H1 (cell line): ENCODE measurements around the gene RNF144A. TPM values are rescaled to one million over a fixed set of nuclear protein-coding genes. Genes with fewer than 3 reads are reported as not detected.

Source experiments
- CTCF ChIA-PET: fragments of 300-600 bp; sonication (Branson Sonifier 250); formaldehyde crosslinking; loops from one replicate; lab custom pipeline; 2021; ENCODE audit not compliant: partially characterized antibody; lab: Charles Lee
- POLR2A ChIA-PET: fragments of 300-600 bp; sonication (Branson Sonifier 250); formaldehyde crosslinking; loops from one replicate; lab custom pipeline; 2021; ENCODE audit warnings: inconsistent platforms; ENCODE audit not compliant: partially characterized antibody; lab: Charles Lee
- DNase-seq, 2 experiments: peaks; one replicate each; pipeline versions ENCODE4 v3.0.0 to v3.0.0-alpha.2; 2010 to 2022; ENCODE audit warnings: low spot score in 2 of 2, low read depth in 1 of 2, mixed read lengths in 1 of 2
- FAIRE-seq: peaks from 2 replicates; lab custom pipeline; 2011; peaks lifted over from hg19 to GRCh38; lab: Jason Lieb, UNC
- H2AFZ ChIP-seq: 2 replicates; pipeline ENCODE4 v1.8.1; 2012; ENCODE audit warnings: low read length, inconsistent platforms
- H2AK5ac ChIP-seq: 2 replicates; pipeline ENCODE4 v1.6.1; 2013; ENCODE audit warnings: low read depth, low read length
- H2BK120ac ChIP-seq: replicated peaks from 2 replicates; pipeline ENCODE3; 2013; ENCODE audit warnings: low read depth, low read length, inconsistent platforms
- H2BK12ac ChIP-seq: 2 replicates; pipeline ENCODE4 v1.6.1; 2013; ENCODE audit warnings: low read depth, low read length
- H2BK15ac ChIP-seq: 2 replicates; pipeline ENCODE4 v1.6.1; 2013; ENCODE audit warnings: low read length
- H2BK20ac ChIP-seq: 2 replicates; pipeline ENCODE4 v1.6.1; 2013; ENCODE audit warnings: low read length
- H2BK5ac ChIP-seq: 2 replicates; pipeline ENCODE4 v1.6.1; 2013; ENCODE audit warnings: low read depth, low read length
- H3K14ac ChIP-seq: 2 replicates; pipeline ENCODE4 v1.6.1; 2013; ENCODE audit warnings: inconsistent platforms; ENCODE audit not compliant: insufficient read length
- H3K18ac ChIP-seq: 2 replicates; pipeline ENCODE4 v1.6.1; 2013; ENCODE audit warnings: low read length; ENCODE audit errors: extremely low read depth
- H3K23ac ChIP-seq: 2 replicates; pipeline ENCODE4 v1.6.1; 2013; ENCODE audit warnings: inconsistent platforms; ENCODE audit not compliant: insufficient read length
- H3K23me2 ChIP-seq: 2 replicates; pipeline ENCODE4 v1.6.1; 2013; ENCODE audit warnings: low read depth, low read length
- H3K27ac ChIP-seq: 2 replicates; pipeline ENCODE4 v1.6.1; 2011; ENCODE audit warnings: low read depth, low read length, inconsistent platforms
- H3K27me3 ChIP-seq, 4 experiments: replicated peaks in 1 of 4; 1 replicate in 1 of 4; 2 replicates in 3 of 4; pipeline versions ENCODE4 v1.6.1 to v1.8.1; 2011 to 2013; ENCODE audit warnings: low read length in 3 of 4, mild to moderate bottlenecking in 3 of 4, inconsistent platforms in 2 of 4, mixed read lengths in 2 of 4, moderate library complexity in 1 of 4; ENCODE audit not compliant: control insufficient read depth in 3 of 4, insufficient read depth in 3 of 4; ENCODE audit errors: extremely low read depth in 1 of 4
- H3K36me3 ChIP-seq, 4 experiments: 2 replicates each; pipeline versions ENCODE4 v1.6.1 to v1.8.1; 2011 to 2013; ENCODE audit warnings: mild to moderate bottlenecking in 4 of 4, low read length in 3 of 4, moderate library complexity in 2 of 4, control low read depth in 1 of 4, inconsistent platforms in 1 of 4; ENCODE audit not compliant: insufficient read depth in 4 of 4, control insufficient read depth in 2 of 4
- H3K4ac ChIP-seq: replicated peaks from 2 replicates; pipeline ENCODE3; 2013; ENCODE audit warnings: low read length, low read depth, mixed read lengths, inconsistent platforms; ENCODE audit not compliant: insufficient read length
- H3K4me1 ChIP-seq, 4 experiments: replicated peaks in 1 of 4; 1 replicate in 1 of 4; 2 replicates in 3 of 4; pipeline versions ENCODE4 v1.6.1 to v1.8.1; 2011 to 2013; ENCODE audit warnings: low read length in 3 of 4, inconsistent platforms in 2 of 4, mixed read lengths in 1 of 4; ENCODE audit not compliant: insufficient read depth in 4 of 4, control insufficient read depth in 3 of 4
- H3K4me2 ChIP-seq, 2 experiments: 2 replicates each; pipeline versions ENCODE4 v1.6.1 to v1.8.1; 2011 to 2013; ENCODE audit warnings: low read depth in 2 of 2, low read length in 2 of 2, control low read depth in 1 of 2, inconsistent platforms in 1 of 2, mild to moderate bottlenecking in 1 of 2; ENCODE audit not compliant: insufficient read depth in 1 of 2
- H3K4me3 ChIP-seq, 4 experiments: fragments of 200-600, 300-600 bp in 1 of 4; sonication (generic), shearing (Covaris generic), sonication (Bioruptor Twin) in 1 of 4; 2 replicates each; pipeline versions ENCODE4 v1.5.1 to v1.8.1; 2011 to 2016; ENCODE audit warnings: low read length in 4 of 4, low read depth in 3 of 4, control low read depth in 2 of 4, inconsistent platforms in 2 of 4, mild to moderate bottlenecking in 2 of 4, mixed read lengths in 1 of 4, moderate library complexity in 1 of 4; ENCODE audit not compliant: insufficient read depth in 2 of 4; ENCODE audit errors: extremely low read depth in 1 of 4
- H3K56ac ChIP-seq: replicated peaks from 2 replicates; pipeline ENCODE3; 2013; ENCODE audit warnings: low read depth, mild to moderate bottlenecking, mixed read lengths, low read length, inconsistent platforms; ENCODE audit not compliant: insufficient read length
- H3K79me1 ChIP-seq: 2 replicates; pipeline ENCODE4 v1.6.1; 2013; ENCODE audit warnings: low read depth, low read length, control low read depth
- H3K79me2 ChIP-seq, 2 experiments: 2 replicates each; pipeline versions ENCODE4 v1.6.1 to v1.8.1; 2012 to 2013; ENCODE audit warnings: low read length in 2 of 2, mild to moderate bottlenecking in 2 of 2, inconsistent platforms in 1 of 2; ENCODE audit not compliant: insufficient read depth in 2 of 2, control insufficient read depth in 1 of 2
- H3K9ac ChIP-seq, 4 experiments: replicated peaks in 1 of 4; 1 replicate in 1 of 4; 2 replicates in 3 of 4; pipeline versions ENCODE4 v1.6.1 to v1.8.1; 2011 to 2013; ENCODE audit warnings: low read depth in 3 of 4, low read length in 3 of 4, control low read depth in 2 of 4, mild to moderate bottlenecking in 2 of 4, moderate library complexity in 2 of 4, inconsistent platforms in 1 of 4; ENCODE audit errors: extremely low read depth in 1 of 4
- H3K9me3 ChIP-seq, 2 experiments: 2 replicates each; pipeline versions ENCODE4 v1.6.1 to v1.8.1; 2012 to 2013; ENCODE audit warnings: mild to moderate bottlenecking in 2 of 2, moderate library complexity in 2 of 2, control low read depth in 1 of 2, inconsistent platforms in 1 of 2, low read depth in 1 of 2, low read length in 1 of 2, mixed read lengths in 1 of 2; ENCODE audit not compliant: insufficient read depth in 2 of 2
- H4K20me1 ChIP-seq, 2 experiments: replicated peaks in 1 of 2; 2 replicates each; pipeline versions ENCODE3 to v1.8.1; 2011 to 2013; ENCODE audit warnings: inconsistent platforms in 2 of 2, low read length in 2 of 2, mild to moderate bottlenecking in 1 of 2; ENCODE audit not compliant: insufficient read depth in 2 of 2, control insufficient read depth in 1 of 2
- H4K5ac ChIP-seq: 2 replicates; pipeline ENCODE4 v1.6.1; 2013; ENCODE audit warnings: low read length, low read depth, mixed read lengths, inconsistent platforms; ENCODE audit not compliant: insufficient read length
- H4K8ac ChIP-seq: 2 replicates; pipeline ENCODE4 v1.8.0; 2013; ENCODE audit warnings: mild to moderate bottlenecking, moderate library complexity, low read length, inconsistent platforms; ENCODE audit not compliant: insufficient read depth; ENCODE audit errors: extremely low read depth
- H4K91ac ChIP-seq: replicated peaks from 2 replicates; pipeline ENCODE3; 2013; ENCODE audit warnings: low read length, mixed read lengths, inconsistent platforms; ENCODE audit not compliant: insufficient read length
- BRCA1 ChIP-seq: IDR thresholded peaks from 2 replicates; pipeline ENCODE4 v1.6.1; 2012; ENCODE audit warnings: low read depth, low read length, improper control_type of control experiment
- NANOG ChIP-seq: IDR thresholded peaks from 2 replicates; pipeline ENCODE4 v1.6.1; 2011; ENCODE audit warnings: low read length, low read depth, mild to moderate bottlenecking, inconsistent platforms; ENCODE audit not compliant: insufficient read depth, poor library complexity, severe bottlenecking
- POU5F1 ChIP-seq: IDR thresholded peaks from 2 replicates; pipeline ENCODE4 v1.6.1; 2011; ENCODE audit warnings: low read depth, mild to moderate bottlenecking, low read length, moderate library complexity
- RFX5 ChIP-seq: IDR thresholded peaks from 2 replicates; pipeline ENCODE4 v1.6.1; 2011; ENCODE audit warnings: low read depth, low read length, improper control_type of control experiment, borderline replicate concordance
- WGBS, 2 experiments: shearing (Covaris generic) in 1 of 2; methylation state at CpG; one replicate each; pipeline versions ENCODE4 v1.1.6 to v1.1.7; 2013 to 2015; ENCODE audit warnings: low lambda C conversion rate in 2 of 2, mixed read lengths in 2 of 2, inconsistent platforms in 1 of 2, low coverage in 1 of 2, missing lambda C conversion rate in 1 of 2; ENCODE audit not compliant: insufficient replicate concordance in 2 of 2, insufficient coverage in 1 of 2, insufficient read length in 1 of 2; ENCODE audit errors: extremely low coverage in 1 of 2, missing lambda C conversion rate in 1 of 2; 5-methylcytosine and 5-hydroxymethylcytosine counted together
- polyA plus RNA-seq, 7 experiments: library from polyadenylated mRNA; depleted of rRNA in 3 of 7; stranded (reverse) in 5 of 7; unstranded in 2 of 7; fragments of >200 nt in 5 of 7; fragments of 200-250 nt in 2 of 7; gene quantifications; 1 replicate in 5 of 7; 2 replicates in 1 of 7; 4 replicates in 1 of 7; pipeline versions ENCODE4 v1.2.1 to v1.2.3, GENCODE V29; 2011 to 2013; ENCODE audit warnings: missing spikeins in 2 of 7, mixed read lengths in 2 of 7
- total RNA-seq: library from RNA; stranded (reverse); fragmentation: NEBNext Ultra II Directional; extraction: Animal tissue kit (Norgen Biotek cat#: 25700); gene quantifications from 2 replicates; pipeline ENCODE4 v1.2.1, GENCODE V29; 2021

Gene RNF144A
- total and polyA plus RNA-seq, 2 of the 8 experiments (the other 6 are each of a cell fraction or from before 2014, with no cell fraction given), result 14.0 to 15.0 TPM

DNA sequence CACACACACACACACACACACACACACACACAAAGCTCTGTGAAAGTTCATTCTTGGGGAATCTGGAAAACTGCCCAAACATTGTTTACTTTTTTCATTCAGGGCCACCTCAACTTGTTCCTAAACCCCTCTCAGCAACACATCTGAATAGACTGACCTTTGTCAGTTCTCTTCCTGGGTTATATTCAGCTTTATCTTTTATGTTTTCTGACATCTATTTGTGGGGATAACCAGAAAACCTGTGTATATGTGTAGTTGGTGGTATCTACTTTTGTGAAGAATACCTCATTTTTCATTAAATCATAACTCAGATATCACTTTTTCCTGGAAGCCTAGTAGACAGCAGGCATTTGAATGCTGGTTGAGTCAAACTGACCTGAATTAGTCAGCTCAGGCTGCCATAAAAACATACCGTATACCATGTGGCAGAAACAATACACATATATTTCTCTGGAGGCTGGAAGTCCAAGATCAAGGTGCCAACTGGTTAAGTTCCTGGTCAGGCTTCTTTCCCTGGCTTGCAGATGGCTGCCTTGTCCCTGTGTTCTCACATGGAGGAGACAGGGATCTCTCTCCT lies 11.0 kb upstream of the RNF144A start:
- no peak overlapping the region for H3K4me3 ChIP-seq
- DNase-seq (no peak), FAIRE-seq (no peak)
- H3K36me3 ChIP-seq, result no peaks in the 10 kb centered on the region
- no peak overlapping the region for H2BK20ac ChIP-seq
- POLR2A ChIA-PET, result no interaction called here
- H3K4me2 ChIP-seq, result no peak overlapping the region
- H3K4ac ChIP-seq, result no peak overlapping the region
- H3K4me1 ChIP-seq, result no peaks in the 10 kb centered on the region
- no peak overlapping the region for H3K23ac ChIP-seq
- H3K14ac ChIP-seq, result no peak overlapping the region
- H4K91ac ChIP-seq, result no peak overlapping the region
- no peak overlapping the region for H2BK12ac ChIP-seq
- H3K27ac ChIP-seq, result no peak overlapping the region
- H2BK5ac ChIP-seq, result no peak overlapping the region
- CTCF ChIA-PET, result interaction anchor here (0.8 to 11.8 kb wide), 6 partner anchors 10 to 138 kb away, joined by 3 to 94 read pairs (median 3); partner anchors contain the start of gene RNF144A
- no peak overlapping the region for H2AFZ ChIP-seq
- H2BK15ac ChIP-seq, result no peak overlapping the region
- no peak overlapping the region for H3K18ac ChIP-seq
- no peak overlapping the region for H2AK5ac ChIP-seq
- H3K9me3 ChIP-seq, result no peaks in the 10 kb centered on the region
- 86% methylated on average over 1 of the region's 1 CpG; no CpG with 5 or more reads in 1 of the 2 experiments for WGBS, 2 experiments
- no peaks in the 10 kb centered on the region for H3K27me3 ChIP-seq
- no peak overlapping the region for H4K8ac ChIP-seq
- no peak overlapping the region for H3K9ac ChIP-seq
- H2BK120ac ChIP-seq, result no peak overlapping the region
- peaks cover 2% of the 10 kb centered on the region; the same call in 1 of the 2 replicates for H3K23me2 ChIP-seq
- H3K56ac ChIP-seq, result no peak overlapping the region
- H3K79me2 ChIP-seq, result no peaks in the 10 kb centered on the region
- no peaks in the 10 kb centered on the region for H3K79me1 ChIP-seq
- no peak for TF ChIP-seq NANOG
- TF ChIP-seq RFX5, result no peak
- no peak for TF ChIP-seq BRCA1
- TF ChIP-seq POU5F1, result no peak
- no peak overlapping the region for H4K5ac ChIP-seq
- no peaks in the 10 kb centered on the region for H4K20me1 ChIP-seq
